GM18526 (cell line): ENCODE measurements around the gene RPS27L.

Source experiments
- POLR2A ChIP-seq: IDR thresholded peaks from 3 replicates; pipeline ENCODE4 v1.6.1; 2011; ENCODE audit not compliant: insufficient read length; ENCODE audit errors: extremely low read depth

Gene RPS27L

DNA sequence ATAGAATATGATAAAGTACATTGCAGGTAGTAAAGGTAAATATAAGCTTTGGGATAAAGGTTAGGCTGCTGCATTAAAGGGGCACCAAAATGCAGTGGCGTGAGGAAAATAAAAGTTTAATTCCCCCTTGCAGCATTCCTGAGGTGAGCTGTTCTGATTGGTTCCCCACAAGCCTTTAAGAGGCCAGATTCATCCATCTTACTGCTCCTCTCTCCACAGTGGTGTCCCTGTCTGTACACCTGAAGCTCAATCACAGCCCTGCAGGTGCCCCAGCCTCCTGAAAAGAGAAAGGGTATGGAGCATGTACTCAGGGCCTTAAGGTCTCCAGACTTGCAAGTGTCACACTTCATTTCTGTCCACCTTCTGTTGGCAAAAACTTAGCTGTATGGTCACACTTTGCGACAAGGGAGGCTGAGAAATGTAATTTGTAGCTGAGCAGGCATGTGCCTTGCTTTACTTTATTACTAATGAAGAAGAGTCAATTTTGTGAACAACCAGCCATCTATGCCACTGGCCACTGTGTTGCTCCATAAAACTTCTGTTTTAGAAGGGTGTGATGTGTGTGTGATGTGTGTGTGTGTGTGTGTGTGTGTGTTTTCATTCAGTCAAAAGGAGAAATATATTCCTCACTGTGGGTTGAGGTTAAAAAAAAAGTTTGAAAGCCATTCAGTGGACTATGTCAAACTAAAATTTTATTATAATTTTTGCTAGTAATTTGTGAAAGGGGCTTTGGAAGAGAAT is 22.9 kb downstream of the RPS27L start:
- TF ChIP-seq POLR2A = no peak

DNA sequence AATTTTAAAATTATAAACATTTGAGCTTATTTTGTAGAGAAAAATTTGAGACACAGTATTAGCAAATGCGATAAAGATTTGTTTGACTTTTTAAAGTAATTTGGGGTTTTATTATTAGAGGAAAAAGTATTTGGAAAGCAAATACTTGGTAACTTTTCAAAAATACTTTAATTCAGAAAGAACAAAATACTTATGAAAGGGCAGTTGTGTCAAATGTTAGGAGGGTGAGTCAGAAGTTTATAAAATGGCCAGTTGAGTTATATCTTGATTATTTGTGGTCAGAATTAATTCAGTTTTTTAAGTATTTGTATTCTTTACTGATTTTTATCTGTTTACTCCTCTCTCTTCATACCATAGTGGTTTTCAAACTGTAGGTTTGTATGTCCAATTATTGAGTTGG is 23.5 kb downstream of the RPS27L start:
- TF ChIP-seq POLR2A = no peak

DNA sequence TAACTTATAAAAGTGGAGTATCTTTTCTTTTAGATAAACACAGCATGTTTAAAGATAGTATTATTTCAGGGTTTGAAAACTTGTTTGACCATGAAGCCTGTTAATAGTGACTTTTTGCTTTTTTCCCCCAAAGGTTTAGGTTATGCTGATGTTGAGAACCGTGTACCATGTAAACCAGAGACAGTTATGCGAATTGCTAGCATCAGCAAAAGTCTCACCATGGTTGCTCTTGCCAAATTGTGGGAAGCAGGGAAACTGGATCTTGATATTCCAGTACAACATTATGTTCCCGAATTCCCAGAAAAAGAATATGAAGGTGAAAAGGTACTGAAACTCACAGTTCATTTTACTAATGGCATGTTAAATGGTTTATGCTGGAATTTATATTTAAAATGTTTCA is 30.6 kb downstream of the RPS27L start:
- TF ChIP-seq POLR2A = no peak

DNA sequence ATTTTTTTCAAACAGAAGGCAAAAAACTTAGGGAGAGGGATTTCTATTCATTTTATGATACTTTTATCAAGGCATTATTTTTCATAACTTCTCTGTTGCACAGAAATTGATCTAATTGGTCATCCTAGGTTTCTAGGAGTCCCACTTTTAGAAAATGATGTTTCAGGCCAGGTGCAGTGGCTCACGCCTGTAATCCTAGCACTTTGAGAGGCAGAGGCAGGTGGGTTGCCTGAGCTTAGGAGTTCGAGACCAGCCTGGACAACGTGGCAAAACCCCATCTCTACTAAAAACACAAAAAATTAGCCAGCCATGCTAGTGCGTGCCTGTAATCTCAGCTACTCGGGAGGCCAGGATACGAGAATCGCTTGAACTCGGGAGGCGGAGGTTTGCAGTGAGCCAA is 32.8 kb downstream of the RPS27L start:
- no peak for TF ChIP-seq POLR2A

DNA sequence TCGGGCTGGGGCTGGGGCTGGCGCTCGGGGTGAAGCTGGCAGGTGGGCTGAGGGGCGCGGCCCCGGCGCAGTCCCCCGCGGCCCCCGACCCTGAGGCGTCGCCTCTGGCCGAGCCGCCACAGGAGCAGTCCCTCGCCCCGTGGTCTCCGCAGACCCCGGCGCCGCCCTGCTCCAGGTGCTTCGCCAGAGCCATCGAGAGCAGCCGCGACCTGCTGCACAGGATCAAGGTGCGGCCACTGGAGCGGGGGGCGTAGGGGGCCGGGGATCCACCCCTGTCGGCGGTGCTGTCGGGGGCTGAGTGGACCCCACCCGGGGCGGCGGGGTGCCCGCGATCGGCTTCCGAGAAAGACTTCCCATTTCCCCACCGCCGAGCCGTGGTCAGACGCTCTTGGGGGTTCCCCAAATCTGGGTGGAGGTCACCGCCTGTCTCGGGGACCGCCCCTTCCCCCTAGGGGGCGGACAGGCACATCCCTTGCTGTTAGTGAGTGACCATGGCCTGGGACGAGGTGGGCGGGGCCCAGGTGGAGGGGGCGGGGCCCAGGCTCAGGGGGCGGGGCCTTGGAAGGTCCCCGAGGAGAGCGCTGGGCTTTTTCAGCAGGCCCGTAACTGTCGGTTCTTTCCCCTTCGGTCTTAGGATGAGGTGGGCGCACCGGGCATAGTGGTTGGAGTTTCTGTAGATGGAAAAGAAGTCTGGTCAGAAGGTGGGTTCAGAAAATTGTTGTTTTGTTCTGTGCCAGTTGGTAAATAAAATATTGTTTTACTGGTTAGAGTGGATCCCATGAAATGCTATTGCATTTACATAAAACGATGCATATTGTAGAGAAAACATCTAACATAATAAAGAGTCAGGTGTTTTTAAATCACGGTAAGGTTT is 35.0 kb downstream of the RPS27L start:
- no peak for TF ChIP-seq POLR2A

DNA sequence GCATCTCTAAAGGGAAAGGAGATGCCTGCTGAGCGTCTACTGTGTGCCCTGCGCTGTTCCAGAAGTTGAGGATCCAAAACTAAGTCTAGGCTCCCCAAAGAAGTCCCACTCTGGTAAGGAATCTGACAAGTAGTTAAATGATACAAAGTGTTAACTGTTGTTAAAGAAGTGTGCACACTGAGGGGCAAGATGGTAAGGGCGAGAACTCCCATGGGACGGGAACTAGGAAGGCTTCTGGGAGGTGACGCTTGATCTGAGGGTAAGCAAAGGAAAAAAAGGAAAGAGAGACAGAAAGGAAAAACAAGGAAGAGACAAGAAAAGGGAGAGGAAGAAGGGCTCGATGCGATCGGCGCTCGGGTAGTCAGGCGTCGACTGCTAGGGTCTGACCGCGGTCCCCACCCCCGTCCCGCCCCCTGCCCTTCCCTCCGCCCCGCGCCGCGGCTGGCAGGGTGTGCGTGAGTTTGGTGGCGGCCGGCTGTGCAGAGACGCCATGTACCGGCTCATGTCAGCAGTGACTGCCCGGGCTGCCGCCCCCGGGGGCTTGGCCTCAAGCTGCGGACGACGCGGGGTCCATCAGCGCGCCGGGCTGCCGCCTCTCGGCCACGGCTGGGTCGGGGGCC is 35.8 kb downstream of the RPS27L start, which contains the start of gene LACTB:
TSS of gene LACTB (plus strand) at position 480 of the 620 bp plus-strand sequence. CDS start at position 491, 11 bp downstream.
- peak; percentile 45 for TF ChIP-seq POLR2A

DNA sequence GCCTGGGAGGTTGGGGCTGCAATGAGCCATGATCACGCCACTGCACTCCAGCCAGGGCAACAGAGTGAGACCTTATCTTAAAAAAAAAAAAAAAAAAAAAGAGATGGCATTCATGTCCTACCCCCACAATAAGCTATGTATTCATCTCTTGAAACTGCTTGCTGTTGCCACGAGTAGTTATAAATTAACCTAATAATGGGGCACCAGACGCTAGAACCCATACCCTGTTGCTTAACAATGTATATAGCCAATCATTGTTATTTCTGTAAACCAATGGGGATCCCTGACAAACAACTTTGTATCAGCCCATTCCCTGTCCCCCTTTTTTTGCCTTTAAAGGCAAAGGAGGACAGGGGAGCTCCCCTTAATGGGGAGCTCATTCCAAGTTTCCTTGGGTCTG is 38.4 kb downstream of the RPS27L start:
- TF ChIP-seq POLR2A = no peak

DNA sequence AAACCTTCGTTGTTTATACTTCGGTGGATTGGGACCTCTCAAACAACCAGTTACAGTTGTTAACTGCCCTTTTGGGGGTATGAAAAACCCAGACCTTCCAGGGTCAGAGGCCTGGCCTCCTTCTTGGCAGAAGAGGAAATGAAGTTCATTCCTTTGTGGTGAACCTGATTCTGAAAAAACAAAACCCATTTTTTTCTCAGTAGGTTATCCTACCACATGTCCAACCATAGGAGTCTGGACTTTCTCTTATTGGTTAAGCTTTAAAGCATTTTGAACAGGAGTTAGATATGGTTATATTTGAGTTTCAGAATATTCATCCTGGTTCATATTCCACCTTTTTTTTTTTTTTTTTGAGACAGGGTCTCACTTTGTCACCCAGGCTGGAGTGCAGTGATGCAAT is 42.8 kb downstream of the RPS27L start:
- no peak for TF ChIP-seq POLR2A

DNA sequence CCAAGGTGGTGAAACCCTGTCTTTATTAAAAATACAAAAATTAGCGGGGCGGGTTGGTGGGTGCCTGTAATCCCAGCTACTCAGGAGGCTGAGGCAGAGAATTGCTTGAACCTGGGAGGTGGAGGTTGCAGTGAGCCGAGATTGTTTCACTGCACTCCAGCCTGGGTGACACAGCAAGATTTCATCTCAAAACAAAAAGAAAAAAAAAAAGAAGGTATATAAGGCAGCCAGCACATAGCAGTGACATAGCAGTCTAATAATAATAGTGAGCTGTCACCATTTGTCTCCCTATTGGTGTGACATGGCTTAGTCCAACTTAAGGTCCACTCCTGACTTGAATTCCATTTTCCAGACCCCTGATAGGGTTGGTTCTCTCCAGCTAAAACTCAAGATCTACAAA is 44.4 kb downstream of the RPS27L start:
- no peak for TF ChIP-seq POLR2A

DNA sequence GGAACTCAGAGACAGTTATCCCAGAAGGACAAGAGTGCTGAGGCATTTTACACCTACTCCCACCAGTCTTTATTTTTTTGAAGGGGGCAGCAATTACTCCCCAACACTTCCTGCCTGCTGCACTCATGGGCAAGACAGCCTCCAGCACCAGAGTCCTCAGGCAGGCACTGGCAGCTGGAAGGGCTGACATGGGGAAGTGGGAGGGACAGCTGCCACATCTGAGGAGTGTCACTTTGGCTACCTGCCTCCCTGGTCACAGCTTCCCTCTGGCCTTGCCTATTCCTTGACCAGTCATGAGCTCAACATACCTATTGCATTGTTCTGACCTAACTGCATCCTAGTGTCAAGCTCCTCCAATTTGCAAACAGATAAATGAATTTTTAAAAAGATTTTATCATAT is 45.8 kb downstream of the RPS27L start:
- TF ChIP-seq POLR2A = no peak

DNA sequence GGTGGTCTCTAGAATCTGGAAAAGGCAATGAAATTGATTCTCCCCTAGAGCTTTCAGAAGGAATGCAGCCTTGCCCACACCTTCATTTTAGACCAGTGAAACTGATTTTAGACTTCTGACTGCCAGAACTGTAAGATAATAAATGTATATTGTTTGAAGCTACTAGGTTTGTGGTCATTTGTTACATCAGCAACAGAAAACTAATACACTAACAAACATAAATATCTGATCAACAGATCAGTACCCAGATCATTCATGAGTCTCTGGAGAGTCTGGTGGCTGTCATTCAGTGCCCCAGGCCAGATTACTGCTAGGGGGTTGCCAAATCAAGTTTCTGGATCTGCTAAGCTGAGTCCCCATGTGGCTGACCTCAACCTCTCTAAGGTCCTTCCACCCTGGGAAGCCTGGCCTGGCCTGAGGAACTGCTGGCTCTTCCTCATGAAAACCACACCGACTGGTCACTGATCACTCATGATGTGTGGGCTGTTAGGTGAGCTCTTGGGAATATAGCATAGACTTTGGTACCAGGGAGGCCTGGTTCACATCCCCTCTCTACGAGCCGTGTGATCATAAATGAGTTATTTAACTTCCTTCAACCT is 46.8 kb downstream of the RPS27L start:
- no peak for TF ChIP-seq POLR2A

DNA sequence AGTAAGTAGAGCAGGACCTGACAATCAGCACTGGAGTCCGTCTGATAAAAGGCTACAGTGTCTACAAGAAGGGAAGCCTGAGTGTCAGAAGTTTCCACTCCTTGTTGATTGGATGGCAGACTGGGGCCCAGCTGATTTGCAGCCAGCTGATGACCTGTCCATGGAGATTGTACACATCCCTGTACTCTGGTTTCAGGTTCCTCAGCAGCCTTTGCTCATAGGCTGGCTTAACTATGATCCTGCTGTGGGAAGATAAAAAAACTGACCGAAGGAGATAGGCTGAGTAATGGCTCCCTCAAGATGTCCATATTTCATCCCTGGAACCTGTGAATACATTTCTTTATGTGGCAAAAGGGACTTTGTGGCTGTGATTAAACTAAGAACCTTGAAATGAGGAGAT is 47.4 kb downstream of the RPS27L start:
- no peak for TF ChIP-seq POLR2A

DNA sequence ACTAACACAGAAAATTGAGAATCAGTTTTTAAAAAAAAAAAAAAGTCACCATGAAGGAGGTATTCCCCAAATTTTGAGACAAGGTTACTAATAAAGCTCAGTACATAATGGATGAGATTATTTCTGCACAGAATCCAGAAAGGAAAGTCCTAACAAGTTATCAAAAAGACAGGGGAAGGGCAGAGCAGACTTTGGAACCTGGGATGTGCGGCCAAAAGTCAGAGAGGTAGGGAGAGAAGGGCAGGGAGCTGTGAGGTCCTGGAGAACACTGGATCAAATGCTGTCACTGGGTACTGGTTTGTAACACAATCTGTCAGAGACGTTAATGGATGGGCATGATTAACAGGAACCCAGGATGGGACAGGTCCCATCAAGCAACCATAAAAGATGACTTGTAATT is 47.8 kb downstream of the RPS27L start:
- no peak for TF ChIP-seq POLR2A

DNA sequence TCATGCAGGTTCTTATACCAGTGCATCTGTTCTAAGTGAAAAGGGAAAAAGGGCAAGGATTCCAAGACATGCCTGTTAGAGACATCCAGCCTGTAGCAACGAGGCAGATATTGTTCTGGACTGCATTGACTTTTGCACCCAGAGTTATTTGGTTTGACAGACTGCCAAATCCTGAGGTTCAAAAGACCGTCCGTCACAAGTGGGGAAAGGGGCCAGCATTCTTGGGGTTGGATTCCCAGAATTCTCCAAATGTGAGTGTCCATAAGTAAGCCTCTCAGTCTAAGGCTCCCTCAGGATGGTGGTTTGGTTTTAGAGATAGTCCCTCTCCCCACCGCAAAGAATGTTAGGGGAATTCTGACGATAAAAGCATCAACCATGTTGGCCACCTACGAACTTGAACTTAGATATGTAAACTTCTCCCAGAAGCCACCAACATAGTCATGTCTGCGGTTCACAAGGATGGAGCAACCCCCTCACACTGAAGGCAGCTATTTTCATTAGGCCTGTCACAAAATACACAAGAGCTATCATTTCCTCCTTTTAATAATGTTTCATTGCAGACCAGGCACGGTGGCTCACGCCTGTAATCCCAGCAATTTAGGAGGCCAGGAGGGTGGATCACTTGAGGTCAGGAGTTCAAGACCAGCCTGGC is 49.3 kb downstream of the RPS27L start:
- TF ChIP-seq POLR2A = no peak

DNA sequence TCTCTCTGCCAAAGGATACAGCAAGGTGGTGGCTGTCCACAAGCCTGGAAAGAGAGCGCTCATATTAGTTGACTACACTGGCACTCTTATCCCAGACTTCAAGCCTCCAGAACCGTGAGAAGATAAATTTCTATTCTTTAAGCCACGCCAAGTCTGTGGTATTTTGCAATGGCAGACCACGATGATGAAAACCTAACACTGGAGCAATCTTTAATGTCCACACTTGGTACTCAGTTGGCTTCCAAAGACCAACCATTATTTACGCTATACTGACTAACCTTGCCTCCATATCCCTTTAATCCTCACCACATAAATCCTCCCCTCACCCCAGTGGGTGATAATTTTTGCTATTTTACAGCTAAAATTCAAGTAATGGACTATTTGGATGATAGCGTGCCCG is 52.5 kb downstream of the RPS27L start:
- no peak for TF ChIP-seq POLR2A
